HCT116 (cell line): ENCODE measurements around the gene GRIK3. TPM values are rescaled to one million over a fixed set of nuclear protein-coding genes. Genes with fewer than 3 reads are reported as not detected.

Experiments
- ATAC-seq: fragments of 200-7000 bp; cut with Tn5 transposase; 2 replicates; pipeline ENCODE4 v1.9.1; 2020; ENCODE audit warnings: mild to moderate bottlenecking, moderate library complexity
- BruUV-seq: library from RNA; stranded (reverse); fragments of 400-500 nt; replicated peaks from 2 replicates; lab custom pipeline; 2021; lab: Mats Ljungman, UMichigan
- CTCF ChIA-PET: fragments of 300-600 bp; sonication (Branson Sonifier 250); formaldehyde crosslinking; loops from one replicate; lab custom pipeline; 2021; ENCODE audit warnings: antibody characterized with exemption; lab: Charles Lee
- POLR2A ChIA-PET: fragments of 300-600, 350-600 bp; sonication (Branson Sonifier 250); formaldehyde crosslinking; loops from one replicate; lab custom pipeline; 2021; ENCODE audit warnings: antibody characterized with exemption; lab: Charles Lee
- RAD21 ChIA-PET, 2 experiments: fragments of 300-600 bp; sonication (Branson Sonifier 250); formaldehyde crosslinking; loops; one replicate each; lab custom pipeline; 2023; ENCODE audit warnings: low total read pairs in 2 of 2; ENCODE audit not compliant: uncharacterized antibody in 2 of 2, unreplicated experiment in 2 of 2, low non-redundant PET in 1 of 2; lab: Charles Lee
- DNase-seq: peaks from one replicate; pipeline ENCODE4 v3.0.0-alpha.2; 2010; ENCODE audit warnings: low read depth, low spot score
- H2AFZ ChIP-seq: fragments of 200-600 bp; shearing (Covaris generic), sonication (generic); 2 replicates; pipeline ENCODE4 v1.6.1; 2017; ENCODE audit warnings: low read depth, mixed run types, mixed read lengths, antibody characterized with exemption, low read length; ENCODE audit not compliant: poor library complexity, severe bottlenecking
- H3K27ac ChIP-seq: 2 replicates; pipeline ENCODE4 v1.5.1; 2012; ENCODE audit warnings: low read depth, low read length
- H3K27me3 ChIP-seq: fragments of 200-600 bp; sonication (generic); 2 replicates; pipeline ENCODE4 v1.6.1; 2016; ENCODE audit warnings: mixed run types, low read length, mixed read lengths; ENCODE audit not compliant: insufficient read depth
- H3K36me3 ChIP-seq, 2 experiments: fragments of 200-500 bp in 1 of 2; fragments of 200-600 bp in 1 of 2; sonication (Bioruptor generic) in 1 of 2; sonication (generic) in 1 of 2; 2 replicates each; pipeline versions ENCODE4 v1.5.1 to v1.6.1; 2014 to 2016; ENCODE audit warnings: low read length in 2 of 2, inconsistent platforms in 1 of 2, mixed read lengths in 1 of 2, mixed run types in 1 of 2; ENCODE audit not compliant: insufficient read depth in 2 of 2, control insufficient read depth in 1 of 2
- H3K4me1 ChIP-seq, 2 experiments: fragments of 200-600 bp in 1 of 2; sonication (generic) in 1 of 2; 2 replicates each; pipeline versions ENCODE4 v1.5.1 to v1.6.1; 2012 to 2017; ENCODE audit warnings: low read length in 2 of 2, inconsistent platforms in 1 of 2, mild to moderate bottlenecking in 1 of 2, mixed read lengths in 1 of 2, mixed run types in 1 of 2, moderate library complexity in 1 of 2; ENCODE audit not compliant: insufficient read depth in 2 of 2, control insufficient read depth in 1 of 2
- H3K4me2 ChIP-seq: fragments of 200-600 bp; sonication (generic); 2 replicates; pipeline ENCODE4 v1.6.1; 2017; ENCODE audit warnings: mixed run types, low read length, mixed read lengths
- H3K4me3 ChIP-seq, 2 experiments: fragments of 200-600 bp in 1 of 2; sonication (generic) in 1 of 2; replicated peaks in 1 of 2; 2 replicates each; pipeline ENCODE4 v1.5.1; 2011 to 2016; ENCODE audit warnings: low read length in 2 of 2, control low read depth in 1 of 2, low read depth in 1 of 2, mild to moderate bottlenecking in 1 of 2, mixed read lengths in 1 of 2, mixed run types in 1 of 2
- H3K79me2 ChIP-seq: fragments of 200-600 bp; sonication (generic); 2 replicates; pipeline ENCODE4 v1.6.1; 2017; ENCODE audit warnings: mild to moderate bottlenecking, mixed run types, low read length, moderate library complexity, mixed read lengths; ENCODE audit not compliant: insufficient read depth
- H3K9ac ChIP-seq: fragments of 200-600 bp; sonication (generic); 2 replicates; pipeline ENCODE4 v1.6.1; 2016; ENCODE audit warnings: low read length, mixed read lengths
- H3K9me2 ChIP-seq: fragments of 200-600 bp; sonication (generic), shearing (Covaris generic); 2 replicates; pipeline ENCODE4 v1.6.1; 2017; ENCODE audit warnings: mixed run types, mild to moderate bottlenecking, moderate library complexity; ENCODE audit not compliant: insufficient read depth
- H3K9me3 ChIP-seq, 2 experiments: fragments of 200-500 bp in 1 of 2; fragments of 200-600 bp in 1 of 2; sonication (Bioruptor generic) in 1 of 2; sonication (generic) in 1 of 2; 2 replicates each; pipeline ENCODE4 v1.6.1; 2014 to 2017; ENCODE audit warnings: low read length in 2 of 2, mixed read lengths in 2 of 2, inconsistent platforms in 1 of 2, low read depth in 1 of 2, mild to moderate bottlenecking in 1 of 2, mixed run types in 1 of 2, moderate library complexity in 1 of 2; ENCODE audit not compliant: control insufficient read depth in 1 of 2, insufficient read depth in 1 of 2
- H4K20me1 ChIP-seq: fragments of 200-600 bp; sonication (generic), shearing (Covaris generic); 2 replicates; pipeline ENCODE4 v1.6.1; 2017; ENCODE audit warnings: mixed run types, mild to moderate bottlenecking, moderate library complexity; ENCODE audit not compliant: insufficient read depth
- CBX3 ChIP-seq: IDR thresholded peaks from 2 replicates; pipeline ENCODE4 v1.6.1; 2012; ENCODE audit warnings: low read depth
- EGR1 ChIP-seq: IDR thresholded peaks from 2 replicates; pipeline ENCODE4 v1.6.1; 2012; ENCODE audit warnings: low read depth
- ELF1 ChIP-seq: IDR thresholded peaks from 2 replicates; pipeline ENCODE4 v1.6.1; 2012; ENCODE audit warnings: low read depth, borderline replicate concordance
- EZH2 ChIP-seq: fragments of 200-600 bp; sonication (generic); IDR thresholded peaks from 2 replicates; pipeline ENCODE4 v1.6.1; 2017; ENCODE audit warnings: antibody characterized with exemption, mixed run types
- EZH2phosphoT487 ChIP-seq: fragments of 200-600 bp; IDR thresholded peaks from 2 replicates; pipeline ENCODE4 v1.6.1; 2018; ENCODE audit warnings: antibody characterized with exemption, borderline replicate concordance
- JUND ChIP-seq: IDR thresholded peaks from 2 replicates; pipeline ENCODE4 v1.6.1; 2012
- MAX ChIP-seq: IDR thresholded peaks from 2 replicates; pipeline ENCODE4 v1.6.1; 2012
- POLR2A ChIP-seq: IDR thresholded peaks from 2 replicates; pipeline ENCODE4 v1.7.0; 2011; ENCODE audit warnings: borderline replicate concordance; ENCODE audit not compliant: insufficient read depth, insufficient read length; ENCODE audit errors: extremely low read depth
- RAD21 ChIP-seq: IDR thresholded peaks from 2 replicates; pipeline ENCODE4 v1.6.1; 2012; ENCODE audit warnings: low read depth, mild to moderate bottlenecking
- REST ChIP-seq: IDR thresholded peaks from 2 replicates; pipeline ENCODE4 v1.6.1; 2012; ENCODE audit warnings: low read depth
- SP1 ChIP-seq: IDR thresholded peaks from 2 replicates; pipeline ENCODE4 v1.6.1; 2012; ENCODE audit warnings: low read depth
- ZBTB33 ChIP-seq: IDR thresholded peaks from 2 replicates; pipeline ENCODE4 v1.6.1; 2011; ENCODE audit warnings: mild to moderate bottlenecking, low read length, moderate library complexity; ENCODE audit not compliant: insufficient replicate concordance; ENCODE audit errors: extremely low read depth
- ZNF274 ChIP-seq: fragments of 200-500 bp; sonication (Bioruptor generic); IDR thresholded peaks from 2 replicates; pipeline ENCODE4 v1.6.1; 2014; ENCODE audit warnings: mild to moderate bottlenecking, low read depth, low read length, inconsistent platforms
- intact Hi-C: fragments of 100-400 bp; cut with micrococcal nuclease; formaldehyde crosslinking; loops from 2 replicates; pipeline ENCODE4 v1.10.0; 2022
- total RNA-seq: library from RNA; stranded (reverse); gene quantifications from one replicate; pipeline ENCODE4 v1.2.1, GENCODE V29; 2021; ENCODE audit not compliant: unreplicated experiment

The GRIK3 gene
- total RNA-seq, 1 experiment from 2014 or later, result not detected

- CTCF ChIA-PET, result no interaction called here
- ATAC-seq, result no peak
- no TSS peak for BruUV-seq
- Histone ChIP-seq H3K9ac (no peak overlapping the region), H2AFZ (no peak overlapping the region), H3K4me1 (no peaks in the 10 kb centered on the region), H3K79me2 (no peaks in the 10 kb centered on the region), H3K36me3 (no peaks in the 10 kb centered on the region), H3K4me3 (no peak overlapping the region), H3K4me2 (no peak overlapping the region), H3K9me3 (no peaks in the 10 kb centered on the region), H3K27ac (no peak overlapping the region), H3K9me2 (no peaks in the 10 kb centered on the region), H3K27me3 (peaks cover 82% of the 10 kb centered on the region), H4K20me1 (no peaks in the 10 kb centered on the region)
- intact Hi-C loops, result no loop called here
- TF ChIP-seq ZBTB33 (no peak), JUND (no peak), RAD21 (no peak), SP1 (no peak), EGR1 (no peak), MAX (no peak), EZH2 (no peak), EZH2phosphoT487 (no peak), POLR2A (no peak), ZNF274 (no peak), CBX3 (no peak), REST (no peak), ELF1 (no peak)
- RAD21 ChIA-PET, result no interaction called here
- POLR2A ChIA-PET, result no interaction called here
- no peak for DNase-seq
These were observed 39.6 kb upstream of the GRIK3 start for GRCh38 chr1:37073854-37074379.
